Upper lobe of right lung (tissue), 1 donor: ENCODE measurements around the gene CPT2. TPM values are rescaled to one million over a fixed set of nuclear protein-coding genes. Genes with fewer than 3 reads are reported as not detected.

Experiments used
- ATAC-seq: fragments of 200-7000 bp; cut with Tn5 transposase; one replicate; pipeline ENCODE4 v1.9.1; 2020; ENCODE audit warnings: mild to moderate bottlenecking, moderate library complexity
- DNase-seq: peaks from one replicate; pipeline ENCODE4 v3.0.0-alpha.2; 2020
- H3K27ac ChIP-seq: fragments of 200-600 bp; one replicate; pipeline ENCODE4 v1.8.0; 2022
- H3K27me3 ChIP-seq: fragments of 200-600 bp; one replicate; pipeline ENCODE4 v1.8.0; 2022; ENCODE audit warnings: mild to moderate bottlenecking
- H3K36me3 ChIP-seq: fragments of 200-600 bp; one replicate; pipeline ENCODE4 v1.8.0; 2022
- H3K4me1 ChIP-seq: fragments of 200-600 bp; one replicate; pipeline ENCODE4 v1.8.0; 2022
- H3K4me3 ChIP-seq: fragments of 200-600 bp; one replicate; pipeline ENCODE4 v1.8.0; 2022; ENCODE audit warnings: mild to moderate bottlenecking
- H3K9me3 ChIP-seq: fragments of 200-600 bp; one replicate; pipeline ENCODE4 v1.8.0; 2022
- CTCF ChIP-seq: fragments of 200-600 bp; IDR thresholded peaks from one replicate; pipeline ENCODE4 v1.8.0; 2022; ENCODE audit warnings: antibody characterized with exemption
- intact Hi-C: fragments of 100-400 bp; cut with DNase I; formaldehyde crosslinking; loops from one replicate; pipeline ENCODE4 v1.11.0; 2022
- total RNA-seq: library from RNA; stranded (reverse); fragmentation: NEBNext Ultra II Directional; extraction: Animal tissue kit (Norgen Biotek cat#: 25700); gene quantifications from one replicate; pipeline ENCODE4 v1.2.1, GENCODE V29; 2021
- donor health status: DM: no; HTN: yes; CAD: no; lungs with severe emphysema.

CPT2 gene
- total RNA-seq, 1 donor from 2014 or later: 24.1 TPM

DNA sequence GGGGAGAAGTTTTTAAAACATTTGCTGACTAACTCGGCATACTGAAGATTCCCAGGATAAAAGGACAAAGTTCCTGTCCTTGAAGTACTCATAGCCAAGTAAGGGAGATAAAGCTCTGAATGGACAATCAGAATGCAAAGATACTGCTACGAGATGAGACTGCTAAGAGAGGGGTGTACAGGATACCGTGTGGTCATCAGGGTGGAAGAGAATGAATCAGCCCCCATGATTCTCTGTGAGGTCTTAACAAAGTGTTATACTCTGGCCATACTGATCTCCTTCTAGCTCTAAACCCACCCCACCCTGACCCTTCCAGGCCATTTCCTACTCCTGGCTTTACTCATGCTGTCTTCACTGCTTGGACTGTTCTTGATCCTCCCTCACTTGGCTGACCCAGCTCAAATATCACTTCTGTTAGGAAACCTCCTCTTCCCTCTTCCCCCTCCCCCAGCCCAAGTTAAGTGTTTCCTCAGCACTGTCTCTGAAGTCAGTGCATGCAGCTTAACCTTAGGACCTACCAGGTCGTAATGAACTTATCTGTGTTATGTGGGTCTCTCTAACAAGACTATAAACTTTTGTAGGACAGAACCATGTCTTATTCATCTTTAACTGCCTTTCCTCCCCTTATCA, 57.5 kb downstream of the CPT2 start:
- Histone ChIP-seq H3K36me3 (no peaks in the 10 kb centered on the region), H3K9me3 (no peaks in the 10 kb centered on the region), H3K4me1 (no peaks in the 10 kb centered on the region), H3K27ac (no peak overlapping the region), H3K27me3 (no peaks in the 10 kb centered on the region), H3K4me3 (no peak overlapping the region)
- no peak for DNase-seq
- ATAC-seq: no peak
- no peak for TF ChIP-seq CTCF
- intact Hi-C loops: no loop called here

DNA sequence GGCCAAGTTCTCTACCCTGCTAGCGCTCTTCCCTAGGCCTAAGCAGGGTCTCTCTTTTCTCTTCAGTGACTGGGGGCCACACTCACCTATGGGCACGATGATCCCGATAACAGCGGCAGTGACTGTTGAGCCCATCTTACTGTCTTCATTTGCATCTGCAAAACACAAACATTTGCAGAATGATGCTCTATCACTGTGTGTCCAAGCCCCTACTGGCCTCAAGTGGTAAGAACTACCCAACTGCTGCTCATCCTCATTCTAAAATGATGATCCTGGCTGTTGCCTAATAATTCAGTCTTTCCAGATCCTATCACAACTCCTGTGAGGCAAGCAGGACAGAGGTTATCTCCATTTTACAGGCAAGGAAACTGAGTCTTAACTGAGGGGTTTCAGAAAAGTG, 58.4 kb downstream of the CPT2 start:
- no peaks in the 10 kb centered on the region for H3K27me3 ChIP-seq
- DNase-seq: no peak
- no peak overlapping the region for H3K27ac ChIP-seq
- no peaks in the 10 kb centered on the region for H3K9me3 ChIP-seq
- no peak for TF ChIP-seq CTCF
- ATAC-seq: no peak
- intact Hi-C loops: no loop called here
- H3K36me3 ChIP-seq: no peaks in the 10 kb centered on the region
- H3K4me1 ChIP-seq: no peaks in the 10 kb centered on the region
- H3K4me3 ChIP-seq: no peak overlapping the region

GRCh38 chr1:53256511-53257453, 60.2 kb downstream of the CPT2 start:
- no peaks in the 10 kb centered on the region for H3K4me1 ChIP-seq
- H3K9me3 ChIP-seq: no peaks in the 10 kb centered on the region
- H3K27me3 ChIP-seq: no peaks in the 10 kb centered on the region
- no peak for ATAC-seq
- H3K36me3 ChIP-seq: peaks cover 4% of the 10 kb centered on the region
- no peak overlapping the region for H3K27ac ChIP-seq
- H3K4me3 ChIP-seq: no peak overlapping the region
- DNase-seq: no peak
- no peak for TF ChIP-seq CTCF
- intact Hi-C loops: no loop called here

GRCh38 chr1:53257454-53258081, 60.9 kb downstream of the CPT2 start:
- no peaks in the 10 kb centered on the region for H3K27me3 ChIP-seq
- no peak for ATAC-seq
- H3K4me1 ChIP-seq: no peaks in the 10 kb centered on the region
- peaks cover 4% of the 10 kb centered on the region for H3K36me3 ChIP-seq
- no peaks in the 10 kb centered on the region for H3K9me3 ChIP-seq
- no peak for TF ChIP-seq CTCF
- no peak overlapping the region for H3K27ac ChIP-seq
- intact Hi-C loops: no loop called here
- no peak overlapping the region for H3K4me3 ChIP-seq
- DNase-seq: no peak

GRCh38 chr1:53258216-53258615, 61.6 kb downstream of the CPT2 start:
- H3K27ac ChIP-seq: no peak overlapping the region
- H3K4me1 ChIP-seq: no peaks in the 10 kb centered on the region
- DNase-seq: no peak
- H3K27me3 ChIP-seq: no peaks in the 10 kb centered on the region
- H3K36me3 ChIP-seq: peaks cover 4% of the 10 kb centered on the region
- no peak for TF ChIP-seq CTCF
- ATAC-seq: no peak
- H3K9me3 ChIP-seq: no peaks in the 10 kb centered on the region
- H3K4me3 ChIP-seq: no peak overlapping the region
- intact Hi-C loops: no loop called here
